Stomach smooth muscle (tissue), 2 donors: ENCODE measurements around the gene KLK6.

Experiments
- H3K27ac ChIP-seq: one replicate; pipeline ENCODE4 v1.7.0; 2013; ENCODE audit warnings: mild to moderate bottlenecking, low read length, inconsistent platforms
- H3K27me3 ChIP-seq, 2 donors: one replicate each; pipeline ENCODE4 v1.7.0; 2013; ENCODE audit warnings: low read length in 2 of 2; ENCODE audit not compliant: insufficient read depth in 2 of 2, control insufficient read depth in 1 of 2
- H3K36me3 ChIP-seq, 2 donors: one replicate each; pipeline ENCODE4 v1.7.0; 2013; ENCODE audit warnings: low read length in 2 of 2; ENCODE audit not compliant: control insufficient read depth in 2 of 2, insufficient read depth in 2 of 2
- H3K4me1 ChIP-seq: one replicate; pipeline ENCODE4 v1.7.0; 2013; ENCODE audit warnings: low read length; ENCODE audit not compliant: control insufficient read depth, insufficient read depth
- H3K4me3 ChIP-seq, 2 donors: one replicate each; pipeline ENCODE4 v1.7.0; 2013; ENCODE audit warnings: low read length in 2 of 2
- H3K9ac ChIP-seq, 2 donors: one replicate each; pipeline ENCODE4 v1.7.0; 2013; ENCODE audit warnings: low read length in 2 of 2, mild to moderate bottlenecking in 1 of 2
- H3K9me3 ChIP-seq, 2 donors: one replicate each; pipeline ENCODE4 v1.7.0; 2013; ENCODE audit warnings: low read length in 2 of 2; ENCODE audit not compliant: control insufficient read depth in 2 of 2
- donor health status: healthy.
- donor health status: Pancreatic carcinoma.

Gene KLK6

DNA sequence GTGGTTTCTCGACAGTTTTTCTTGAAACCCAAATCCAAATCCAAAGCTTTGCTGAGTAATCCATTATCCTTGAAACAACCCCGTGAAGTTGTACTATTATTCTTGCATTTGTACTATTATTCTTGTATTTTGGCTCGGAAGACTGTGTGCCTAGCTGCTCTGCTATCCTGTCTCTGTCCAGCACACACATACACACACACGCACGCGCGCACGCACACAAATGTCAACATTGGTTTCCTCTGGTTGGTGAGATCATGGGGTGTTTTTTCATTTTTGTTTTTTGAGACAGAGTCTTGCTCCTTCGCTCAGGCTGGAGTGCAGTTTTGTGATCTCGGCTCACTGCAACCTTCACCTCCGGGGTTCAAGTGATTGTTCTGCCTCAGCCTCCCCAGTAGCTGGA lies 43.2 kb downstream of the KLK6 start:
- Histone ChIP-seq H3K36me3 (no peaks in the 10 kb centered on the region), H3K27ac (no peak overlapping the region), H3K9me3 (no peaks in the 10 kb centered on the region), H3K9ac (no peak overlapping the region), H3K27me3 (peaks cover 18 to 22% of the 10 kb centered on the region in 2 donors), H3K4me1 (peaks cover 2% of the 10 kb centered on the region), H3K4me3 (no peak overlapping the region)

DNA sequence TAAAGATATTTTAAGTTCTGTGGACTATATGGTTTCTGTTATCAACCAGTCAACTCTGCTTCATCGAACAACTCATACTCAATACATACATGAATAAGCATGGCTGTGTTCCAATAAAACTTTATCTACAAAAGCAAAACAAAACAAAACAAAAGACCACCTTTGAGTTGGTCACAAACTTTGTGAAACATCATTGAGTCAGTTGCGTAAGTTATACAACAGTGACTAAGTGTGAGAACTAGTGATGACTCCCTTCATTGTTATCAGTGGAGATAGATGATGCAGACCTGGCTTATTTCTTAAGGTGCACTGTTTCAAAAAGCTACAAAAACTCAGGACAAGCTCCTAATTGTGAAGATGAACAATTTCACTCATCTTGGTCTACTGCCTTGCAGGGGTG lies 43.7 kb downstream of the KLK6 start:
- peaks cover 2% of the 10 kb centered on the region for H3K4me1 ChIP-seq
- no peak overlapping the region for H3K27ac ChIP-seq
- H3K27me3 ChIP-seq, result peaks cover 18 to 22% of the 10 kb centered on the region in 2 donors

DNA sequence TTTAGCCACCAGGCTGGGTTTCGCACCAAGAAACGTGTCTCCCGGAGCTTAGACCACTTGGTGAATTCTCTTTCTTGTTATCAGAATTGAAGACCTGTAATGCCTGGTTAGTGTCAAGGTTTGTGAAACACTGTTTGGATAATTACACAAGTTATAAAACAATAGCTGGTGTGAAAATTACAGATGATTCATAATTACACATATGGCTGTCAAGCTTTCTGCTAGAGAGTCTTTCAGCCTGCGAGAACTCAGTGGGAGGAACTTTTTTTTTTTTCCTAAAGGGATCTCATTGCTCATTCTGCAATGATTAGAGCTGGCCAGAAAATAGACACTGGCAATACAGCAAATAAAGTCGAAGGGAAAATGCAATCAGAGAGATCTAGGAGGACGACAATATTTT lies 44.8 kb downstream of the KLK6 start:
- no peaks in the 10 kb centered on the region for H3K9me3 ChIP-seq
- H3K4me1 ChIP-seq, result peaks cover 2% of the 10 kb centered on the region
- peaks cover 18% of the 10 kb centered on the region in 2 donors for H3K27me3 ChIP-seq

More for the DNA sequence above, 43.7 kb downstream of the KLK6 start:
- Histone ChIP-seq H3K4me3 (no peak overlapping the region), H3K9me3 (no peaks in the 10 kb centered on the region), H3K9ac (no peak overlapping the region), H3K36me3 (no peaks in the 10 kb centered on the region)

DNA sequence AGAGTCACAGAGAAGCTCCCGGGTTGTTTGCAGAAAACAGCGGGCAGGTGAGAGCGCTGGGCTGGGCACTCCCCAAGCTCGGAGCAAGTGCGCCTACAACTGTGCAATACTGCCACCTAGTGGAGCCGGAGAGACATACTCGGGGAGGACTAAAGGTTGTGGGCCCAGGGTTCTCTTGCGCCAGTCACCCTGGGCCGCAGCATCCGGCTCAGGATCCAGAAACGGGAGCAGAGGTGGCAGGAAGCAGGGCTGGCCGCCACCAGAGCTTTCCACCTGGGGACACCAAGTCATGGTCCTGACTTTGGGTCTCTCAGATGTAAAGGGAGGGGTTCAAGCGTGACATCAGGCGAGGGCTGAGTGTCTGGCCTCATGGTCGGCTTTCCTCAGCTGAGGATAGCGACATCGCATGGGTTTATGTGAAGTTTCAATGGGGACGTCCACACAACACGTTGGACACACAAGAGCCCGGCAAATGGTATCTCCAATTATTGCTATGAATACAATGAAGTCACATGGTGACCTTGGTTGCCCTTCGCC lies 47.0 kb downstream of the KLK6 start:
- no peak overlapping the region for H3K27ac ChIP-seq
- H3K4me1 ChIP-seq, result peaks cover 2% of the 10 kb centered on the region
- no peak overlapping the region for H3K9ac ChIP-seq
- no peak overlapping the region for H3K4me3 ChIP-seq
- no peaks in the 10 kb centered on the region for H3K36me3 ChIP-seq
- H3K27me3 ChIP-seq, result peaks cover 8 to 9% of the 10 kb centered on the region in 2 donors
- H3K9me3 ChIP-seq, result no peaks in the 10 kb centered on the region

More for the DNA sequence above, 44.8 kb downstream of the KLK6 start:
- H3K36me3 ChIP-seq, result no peaks in the 10 kb centered on the region
- no peak overlapping the region for H3K9ac ChIP-seq
- no peak overlapping the region for H3K27ac ChIP-seq
- H3K4me3 ChIP-seq, result no peak overlapping the region

DNA sequence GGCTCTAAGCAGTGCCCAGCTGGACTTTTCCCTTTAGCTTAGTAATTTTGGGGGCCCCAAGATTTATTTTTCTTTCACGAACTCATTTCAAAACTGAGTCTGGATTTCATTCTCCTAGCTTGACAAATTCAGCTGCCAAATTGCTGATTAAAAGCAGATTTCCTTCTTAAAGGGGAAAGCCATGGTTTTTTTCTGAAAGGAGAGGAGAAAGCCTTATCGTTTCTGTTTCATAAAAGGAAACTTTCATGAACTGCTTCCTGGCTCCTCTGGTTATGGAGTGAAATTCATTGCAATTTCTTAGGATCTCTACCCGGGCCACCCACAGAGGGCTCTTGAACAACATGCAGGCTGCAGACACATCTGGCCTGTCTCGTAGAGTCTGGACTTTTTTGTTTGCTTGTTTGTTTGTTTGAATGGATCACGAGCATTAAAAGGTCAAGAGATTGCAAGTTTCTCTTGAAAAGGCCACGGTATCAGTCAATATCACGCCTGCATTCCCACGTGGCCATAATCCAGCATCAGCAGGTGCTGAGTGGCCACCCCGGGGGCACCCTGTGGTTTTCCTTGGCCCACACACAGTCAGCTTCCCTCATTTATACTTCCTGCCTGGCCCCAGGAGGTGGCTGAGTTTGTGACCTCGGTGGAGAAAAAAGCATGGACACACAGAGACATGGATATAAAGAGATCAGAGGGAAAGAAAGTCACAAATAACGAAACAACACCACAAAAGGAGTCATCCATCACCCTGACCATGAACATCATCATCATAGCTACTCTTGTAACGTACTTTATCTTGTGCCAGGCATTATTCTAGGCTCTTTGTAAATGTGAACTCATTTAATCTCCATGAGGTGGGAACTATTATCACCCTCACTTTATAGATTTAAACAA lies 47.7 kb downstream of the KLK6 start:
- no peak overlapping the region for H3K4me3 ChIP-seq
- no peaks in the 10 kb centered on the region for H3K9me3 ChIP-seq
- peaks cover 2% of the 10 kb centered on the region for H3K4me1 ChIP-seq
- no peaks in the 10 kb centered on the region for H3K36me3 ChIP-seq
- no peak overlapping the region for H3K27ac ChIP-seq
- no peak overlapping the region for H3K9ac ChIP-seq
- peaks cover 8 to 14% of the 10 kb centered on the region in 2 donors for H3K27me3 ChIP-seq

DNA sequence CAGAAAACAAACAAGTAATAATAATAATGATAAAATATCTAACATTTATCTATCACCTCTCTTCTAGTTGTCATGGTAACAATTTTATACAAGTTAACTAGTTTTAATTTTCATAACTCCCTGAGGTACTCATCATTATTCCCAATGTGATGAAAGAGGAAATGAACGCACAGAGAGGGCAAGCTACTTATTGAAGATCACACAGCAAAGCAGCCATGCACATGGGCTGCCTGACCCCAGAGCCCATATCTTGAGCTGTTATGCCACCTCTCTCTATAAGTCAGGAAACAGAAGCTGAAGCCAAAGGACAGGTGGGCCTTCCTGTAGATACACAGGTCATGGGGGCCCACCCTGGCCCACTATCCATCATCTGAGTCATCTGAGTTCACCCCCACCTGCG lies 53.3 kb downstream of the KLK6 start:
- H3K27me3 ChIP-seq, result peaks cover 12 to 19% of the 10 kb centered on the region in 2 donors
- H3K4me1 ChIP-seq, result no peaks in the 10 kb centered on the region
- H3K9ac ChIP-seq, result no peak overlapping the region
- no peak overlapping the region for H3K4me3 ChIP-seq
- H3K27ac ChIP-seq, result no peak overlapping the region
- no peaks in the 10 kb centered on the region for H3K36me3 ChIP-seq
- no peaks in the 10 kb centered on the region for H3K9me3 ChIP-seq

DNA sequence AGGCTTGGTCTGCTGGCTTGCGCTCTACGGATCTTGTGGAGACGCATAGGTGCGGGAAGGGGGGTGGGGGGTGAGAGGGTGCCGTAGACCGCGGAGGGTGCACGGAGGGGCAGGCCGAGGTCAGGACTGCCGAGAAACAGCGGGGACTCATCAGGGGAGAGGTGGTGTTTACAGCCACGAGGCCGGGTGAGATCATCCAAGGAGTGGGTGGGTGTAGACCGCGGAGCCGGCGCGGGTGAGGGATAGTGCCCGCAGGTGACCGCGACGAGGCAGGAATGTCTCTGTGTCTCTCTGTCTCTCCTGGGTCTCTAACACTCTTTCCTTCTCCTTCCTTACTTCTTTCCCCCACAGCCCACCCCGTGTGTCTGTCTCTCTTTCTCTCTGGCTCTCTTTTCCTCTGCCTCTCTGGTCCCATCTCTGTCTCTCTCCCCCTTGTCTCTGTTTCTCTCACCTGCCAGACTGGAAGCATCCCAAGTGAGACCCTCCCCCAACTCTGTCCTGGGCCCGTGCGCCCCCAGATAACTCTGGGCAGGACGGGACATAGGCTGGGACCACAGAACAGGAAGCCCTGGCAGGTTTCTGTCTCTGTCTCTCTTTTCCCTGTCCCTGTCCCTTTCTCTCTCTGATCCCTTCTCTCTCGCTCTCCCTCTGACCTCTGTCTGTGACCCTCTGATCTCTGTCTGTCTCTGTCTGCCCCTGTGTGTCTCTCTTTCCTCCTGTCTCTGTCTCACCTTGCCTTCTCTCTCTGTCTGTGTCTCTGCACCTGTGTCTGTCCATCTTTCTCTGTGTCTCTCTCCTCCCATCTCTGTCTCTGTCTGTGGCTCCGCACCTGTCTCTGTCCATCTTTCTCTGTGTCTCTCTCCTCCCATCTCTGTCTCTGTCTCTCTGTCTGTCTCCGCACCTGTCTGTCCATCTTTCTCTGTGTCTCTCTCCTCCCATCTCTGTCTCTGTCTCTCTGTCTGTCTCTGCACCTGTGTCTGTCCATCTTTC lies 56.4 kb downstream of the KLK6 start:
- H3K4me1 ChIP-seq, result no peaks in the 10 kb centered on the region

DNA sequence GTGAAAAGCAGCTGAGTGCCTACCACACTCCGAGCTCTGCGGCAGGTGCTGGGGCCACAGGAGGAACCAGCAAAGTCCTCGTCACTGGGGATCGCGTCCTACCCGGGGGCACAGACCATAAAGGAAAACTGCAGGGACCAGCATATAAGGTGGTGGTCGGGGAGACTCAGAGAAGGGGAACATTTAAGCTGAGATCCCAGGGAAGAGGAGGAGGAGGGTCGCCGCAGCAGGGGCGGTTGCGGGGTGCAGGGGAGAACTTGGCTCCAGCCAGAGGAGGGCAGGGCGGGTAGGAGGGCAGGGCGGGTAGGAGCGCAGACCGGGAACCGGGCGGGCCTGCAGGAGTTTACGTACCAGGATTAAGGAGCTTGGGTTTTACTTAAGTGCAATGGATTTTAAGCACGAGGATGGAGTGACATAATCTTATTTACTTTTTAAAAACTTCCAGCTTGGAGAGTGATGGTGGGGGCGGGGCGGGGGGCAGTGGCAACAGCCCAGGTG lies 57.2 kb downstream of the KLK6 start:
- no peaks in the 10 kb centered on the region for H3K4me1 ChIP-seq
- H3K9me3 ChIP-seq, result no peaks in the 10 kb centered on the region
- no peak overlapping the region for H3K4me3 ChIP-seq
- H3K36me3 ChIP-seq, result no peaks in the 10 kb centered on the region
- no peak overlapping the region for H3K27ac ChIP-seq
- peaks cover 33 to 36% of the 10 kb centered on the region in 2 donors for H3K27me3 ChIP-seq
- H3K9ac ChIP-seq, result no peak overlapping the region

More for the DNA sequence above, 56.4 kb downstream of the KLK6 start:
- H3K9ac ChIP-seq, result no peak overlapping the region
- H3K27ac ChIP-seq, result no peak overlapping the region
- H3K4me3 ChIP-seq, result no peak overlapping the region
- no peaks in the 10 kb centered on the region for H3K36me3 ChIP-seq
- H3K9me3 ChIP-seq, result no peaks in the 10 kb centered on the region
- H3K27me3 ChIP-seq, result peaks cover 33 to 35% of the 10 kb centered on the region in 2 donors

DNA sequence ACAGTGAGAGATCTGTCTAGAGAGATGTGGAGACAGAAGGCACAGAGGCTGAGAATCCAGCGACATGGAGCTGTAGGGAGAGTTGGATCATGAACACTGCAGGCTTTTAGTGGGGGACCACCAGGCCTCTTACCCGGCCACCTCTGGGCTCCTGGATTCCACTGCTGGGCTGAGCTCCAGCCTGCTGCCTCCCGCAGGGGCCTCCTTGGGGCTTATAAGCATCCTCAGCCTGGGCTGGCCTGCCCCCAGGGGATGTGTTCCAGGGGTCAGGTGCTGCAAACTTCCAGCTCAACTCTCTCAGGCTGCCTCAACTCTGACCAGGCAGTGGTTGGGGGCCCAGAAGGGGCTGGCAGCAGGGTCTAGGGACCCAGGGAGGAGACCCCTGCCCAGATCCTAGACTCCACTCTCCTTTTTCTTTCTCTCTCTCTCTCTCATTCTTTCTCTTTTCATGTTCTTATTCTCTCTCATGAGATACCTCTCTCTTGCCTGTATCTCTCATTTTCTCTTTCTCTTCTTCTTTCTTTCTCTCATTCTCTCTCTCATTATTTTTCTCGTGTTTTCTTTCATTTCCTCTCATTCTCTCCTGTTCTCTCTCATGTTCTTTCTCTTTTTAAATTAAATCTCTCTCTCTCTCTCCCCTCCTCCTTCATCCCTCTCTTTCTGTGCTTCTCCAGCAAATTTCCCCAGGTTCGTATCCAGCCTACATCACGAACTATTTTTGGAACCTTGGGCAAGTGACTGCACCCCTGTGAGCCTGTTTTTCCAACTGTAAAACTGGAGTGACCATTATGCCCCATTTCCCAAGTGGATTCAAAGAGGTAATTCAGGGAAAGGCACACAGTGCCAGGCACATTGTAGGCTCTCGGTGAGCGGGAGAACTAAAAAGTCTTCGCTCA lies 57.9 kb downstream of the KLK6 start, which contains the start of gene KLK4:
TSS of gene KLK4 (minus strand) at position 190 of the 896 bp plus-strand sequence. CDS start 657 bp downstream, outside the sequence.
- no peak within 1 kb of the TSS for H3K27ac ChIP-seq
- no peaks in the 10 kb centered on the region for H3K9me3 ChIP-seq
- H3K4me3 ChIP-seq, result no peak within 1 kb of the TSS
- H3K9ac ChIP-seq, result no peak within 1 kb of the TSS
- peaks cover 33 to 37% of the 10 kb centered on the region in 2 donors for H3K27me3 ChIP-seq
- no peaks in the 10 kb centered on the region for H3K4me1 ChIP-seq
- no peaks in the 10 kb centered on the region for H3K36me3 ChIP-seq
